Activated naive CD8-positive, alpha-beta T cell treated with anti-CD3 and anti-CD28 coated beads, Interleukin-2, amount 50 U/mL, for 16 hours (primary cell): ENCODE data around the gene NOL6.

ENCODE experiments used
- DNase-seq: peaks from one replicate; pipeline ENCODE4 v3.0.0-alpha.2; 2020; ENCODE audit warnings: low read depth, low spot score

Gene NOL6

GRCh38 chr9:33450621-33451146 lies 23.0 kb downstream of the NOL6 start:
- DNase-seq = no peak

DNA sequence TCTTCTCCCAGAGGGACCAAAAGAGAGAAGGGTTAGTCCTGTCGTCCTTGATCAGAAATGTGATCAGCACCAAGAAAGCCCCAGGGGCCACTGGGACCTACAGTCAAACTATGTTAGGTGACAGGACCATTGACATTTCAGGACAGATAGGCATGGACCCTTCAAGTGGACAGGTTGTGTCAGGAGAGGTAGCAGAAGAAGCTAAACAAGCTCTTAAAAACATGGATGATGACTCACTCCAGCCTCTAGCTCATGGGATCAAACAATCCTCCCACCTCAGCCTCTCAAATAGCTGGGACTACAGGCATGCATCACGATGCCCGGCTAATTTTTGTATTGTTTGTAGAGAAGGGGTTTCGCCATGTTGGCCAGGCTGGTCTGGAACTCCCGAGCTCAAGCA lies 24.0 kb downstream of the NOL6 start:
- no peak for DNase-seq

- no peak for DNase-seq
Measured at GRCh38 chr9:33447799-33448553, 25.7 kb downstream of the NOL6 start.

GRCh38 chr9:33446946-33447798 lies 26.6 kb downstream of the NOL6 start, which contains the start of gene AQP3:
Gene AQP3 (minus strand): TSS chr9:33447593. CDS start chr9:33447530, 63 bp downstream.
- no peak for DNase-seq

DNA sequence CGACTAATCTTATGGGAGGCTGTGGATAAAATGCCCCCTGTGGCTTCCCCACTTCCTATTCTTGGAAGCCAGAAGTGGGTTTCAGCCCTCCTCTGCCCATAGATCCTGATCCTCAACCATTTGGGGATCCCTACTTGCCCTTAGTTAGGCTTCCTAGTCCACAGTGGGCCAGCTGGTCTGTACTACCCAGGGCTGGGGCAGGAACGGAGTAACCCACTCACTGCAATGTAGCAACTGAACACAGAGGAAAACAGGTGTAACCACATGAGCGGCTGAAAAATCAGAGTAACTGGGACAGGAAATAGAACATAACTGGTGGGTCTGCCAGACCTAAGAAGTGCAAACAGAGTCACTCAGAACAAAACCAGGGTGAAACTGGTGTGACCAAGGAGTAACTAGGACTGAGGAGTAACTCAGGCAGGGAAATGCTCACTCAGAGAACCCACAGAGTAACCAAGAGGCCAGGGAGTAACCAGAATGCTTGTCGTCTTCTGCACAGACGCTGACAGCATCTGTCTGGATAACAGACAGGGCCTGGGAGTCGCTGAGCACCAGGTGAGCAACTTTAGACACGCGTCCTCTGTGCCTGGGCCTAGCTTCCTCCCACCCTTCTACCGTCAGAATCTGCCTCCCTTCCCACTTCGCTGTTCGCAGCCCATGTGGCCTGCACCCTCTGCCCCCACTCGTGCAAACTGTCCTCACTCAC lies 27.3 kb downstream of the NOL6 start:
- no peak for DNase-seq

- DNase-seq = no peak
Measured at GRCh38 chr9:33445389-33446239, 28.1 kb downstream of the NOL6 start.

DNA sequence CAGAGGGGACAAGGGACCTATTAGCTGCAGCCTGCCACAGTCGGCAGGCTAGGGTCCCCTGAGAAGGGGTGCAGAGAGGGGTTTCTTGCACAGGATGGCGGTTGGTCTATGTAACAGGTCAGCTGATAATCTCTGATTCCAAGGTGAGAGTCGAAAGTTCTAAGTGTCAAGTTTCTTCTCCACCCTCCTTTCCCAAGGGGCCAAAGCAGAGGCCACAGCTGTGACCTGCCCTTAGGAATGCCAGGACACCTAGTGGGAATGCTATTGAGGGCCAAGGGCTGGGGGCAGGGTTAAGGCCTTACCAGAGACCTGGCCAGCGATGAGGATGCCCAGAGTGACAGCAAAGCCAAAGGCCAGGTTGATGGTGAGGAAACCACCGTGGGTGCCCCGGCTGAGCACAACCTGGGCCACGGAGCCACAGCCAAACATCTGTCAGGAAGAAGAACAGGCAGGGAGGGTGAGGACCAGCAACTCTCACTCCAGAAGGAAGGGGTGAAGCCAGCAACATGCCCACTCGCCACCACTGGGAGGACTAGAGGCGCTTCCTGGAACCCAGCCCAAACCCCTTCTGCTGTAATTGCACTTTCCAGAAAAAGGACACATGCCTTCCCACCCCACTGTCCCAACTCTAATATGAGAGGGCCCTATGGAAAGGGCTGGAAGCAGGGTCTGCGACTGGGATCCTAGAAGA lies 30.1 kb downstream of the NOL6 start:
- DNase-seq = no peak

GRCh38 chr9:33443047-33443446 lies 30.7 kb downstream of the NOL6 start:
- DNase-seq = no peak

DNA sequence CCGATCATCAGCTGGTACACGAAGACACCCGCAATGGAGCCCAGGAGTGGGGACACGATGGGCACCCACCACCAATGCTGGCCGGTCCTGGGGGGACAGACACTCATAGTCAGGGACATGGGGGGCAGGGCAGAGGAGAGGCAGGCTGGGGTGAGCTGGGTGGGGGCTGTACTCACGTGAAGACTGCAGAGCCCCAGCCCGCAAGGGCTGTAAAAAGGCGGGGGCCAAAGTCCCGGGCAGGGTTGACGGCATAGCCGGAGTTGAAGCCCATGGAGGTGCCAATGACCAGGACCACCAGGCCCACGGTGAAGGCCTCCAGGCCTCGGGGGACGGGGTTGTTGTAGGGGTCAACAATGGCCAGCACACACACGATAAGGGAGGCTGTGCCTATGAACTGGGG lies 31.6 kb downstream of the NOL6 start:
- DNase-seq = no peak

- no peak for DNase-seq
Measured at GRCh38 chr9:33440609-33441008, 33.1 kb downstream of the NOL6 start.

DNA sequence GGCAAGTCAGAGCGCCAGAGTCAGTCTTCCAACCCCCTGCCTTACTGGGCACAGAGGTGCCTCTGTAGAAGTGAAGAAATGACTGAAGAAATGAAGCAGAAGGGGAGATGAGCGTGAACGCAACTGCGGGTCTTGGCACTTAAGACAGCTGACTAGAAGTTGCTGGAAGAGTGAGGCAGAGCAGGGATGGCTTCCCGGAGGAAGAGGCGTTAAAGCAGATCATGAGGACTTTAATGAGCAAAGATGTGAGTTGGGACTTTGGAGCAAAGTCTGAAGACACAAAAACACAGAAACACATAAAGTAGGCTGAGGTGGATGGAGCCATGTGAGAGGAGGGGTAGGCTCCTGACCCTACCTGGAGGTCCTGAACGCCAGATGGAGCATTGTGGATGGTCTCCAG lies 33.5 kb downstream of the NOL6 start:
- DNase-seq = no peak

GRCh38 chr9:33439731-33440130 lies 34.0 kb downstream of the NOL6 start:
- no peak for DNase-seq

GRCh38 chr9:33438926-33439680 lies 34.6 kb downstream of the NOL6 start:
- DNase-seq = no peak

DNA sequence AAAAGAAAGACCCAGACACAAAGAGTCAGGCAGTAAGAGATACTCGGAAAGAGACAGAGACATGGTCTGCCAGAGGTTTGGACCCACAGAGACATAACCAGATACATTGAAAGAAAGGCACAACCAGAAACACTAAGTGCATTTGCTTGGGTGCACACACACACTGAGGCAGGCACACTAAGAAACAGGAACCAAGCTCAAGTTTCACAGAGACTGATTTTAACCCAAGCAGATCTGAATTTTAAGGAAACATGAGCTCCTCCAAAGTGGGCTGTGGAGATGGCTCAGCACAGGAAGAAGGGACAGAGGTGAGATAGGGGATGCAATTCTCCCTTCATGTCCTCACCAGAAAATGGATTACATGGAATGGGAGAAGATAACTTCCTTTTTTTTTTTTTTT lies 35.8 kb downstream of the NOL6 start:
- DNase-seq = no peak

DNA sequence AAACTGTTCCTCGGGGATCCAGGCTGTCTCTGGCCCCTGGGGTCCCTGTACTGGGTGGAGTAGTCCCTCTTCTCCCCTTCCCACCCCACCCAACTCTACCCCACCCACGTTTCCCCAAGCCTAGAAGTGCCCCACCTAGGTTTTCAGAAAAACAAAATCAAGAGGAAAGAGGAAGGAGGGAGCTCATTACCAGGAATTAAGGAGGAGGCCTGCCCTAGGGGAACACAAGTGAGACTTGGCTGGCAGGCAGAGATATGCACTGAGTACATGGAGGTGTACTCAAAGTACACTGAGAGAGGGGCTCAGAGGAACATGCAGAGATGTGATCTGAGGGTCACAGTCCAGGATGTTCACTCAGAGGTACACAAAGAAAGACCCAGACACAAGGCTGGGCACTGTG lies 36.5 kb downstream of the NOL6 start:
- no peak for DNase-seq

DNA sequence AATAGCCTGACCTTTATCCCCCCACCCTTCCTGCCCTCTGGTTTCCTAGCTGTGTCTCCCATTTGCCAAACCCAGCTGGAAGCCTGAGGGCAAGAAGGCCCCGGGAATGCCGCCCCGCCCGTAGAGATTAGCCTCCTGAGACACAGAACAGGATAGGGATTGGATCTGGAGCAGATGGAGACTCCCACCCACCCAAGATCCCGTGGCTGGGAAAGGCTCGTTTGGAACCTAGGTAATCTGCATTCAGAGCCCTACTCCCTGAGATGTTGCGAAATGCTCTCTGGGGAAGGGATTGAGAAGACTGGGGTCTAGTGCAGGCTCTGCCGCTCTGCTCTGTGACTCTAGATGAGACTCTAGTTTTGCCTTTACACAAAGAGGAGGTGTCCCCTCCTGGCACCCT lies 37.3 kb downstream of the NOL6 start:
- DNase-seq = no peak

DNA sequence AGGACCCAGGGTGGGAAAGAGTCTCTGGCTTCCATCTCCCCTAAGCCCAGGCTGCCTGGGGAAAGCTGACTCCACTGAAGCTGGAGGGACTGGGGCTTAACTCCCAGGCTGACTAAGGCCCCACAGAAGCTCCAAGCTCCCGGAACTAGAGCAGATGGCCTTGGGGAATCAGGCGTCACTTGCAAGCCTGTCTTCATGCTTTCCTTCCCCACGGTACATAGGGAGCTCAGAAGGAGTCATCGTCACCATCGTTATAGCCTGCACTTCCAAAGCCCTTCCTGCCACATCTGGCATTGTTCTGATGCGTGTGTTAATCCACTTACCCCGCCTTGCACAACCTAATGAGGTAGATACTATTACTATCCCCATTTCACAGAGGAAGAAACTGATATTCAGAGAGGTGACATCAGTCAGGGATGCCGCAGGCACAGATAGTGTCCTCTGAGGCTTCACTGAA lies 37.9 kb downstream of the NOL6 start:
- no peak for DNase-seq

- DNase-seq = no peak
Measured at GRCh38 chr9:33434317-33435105, 39.2 kb downstream of the NOL6 start.

DNA sequence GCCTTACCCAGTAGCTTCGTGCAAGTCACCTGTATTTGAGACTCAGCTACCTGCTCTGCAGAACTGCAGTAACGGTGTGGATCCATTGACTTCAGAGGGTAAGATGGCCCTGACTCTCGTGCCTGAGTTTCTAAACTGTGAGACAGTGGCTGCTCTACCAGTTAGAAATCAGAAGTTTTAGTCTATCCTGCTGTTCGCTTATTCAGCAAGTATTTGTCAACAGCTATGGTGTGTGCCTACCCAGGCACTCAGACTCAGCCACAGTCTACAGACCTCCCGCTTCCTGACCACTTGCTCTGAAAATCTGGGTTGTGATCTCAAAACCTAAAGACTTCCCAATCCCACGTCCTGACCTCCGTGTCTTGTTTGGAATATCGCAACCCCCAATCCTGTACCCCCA lies 39.9 kb downstream of the NOL6 start:
- DNase-seq = no peak
